ENCODE data around the gene NRSN2.

NRSN2 gene

GRCh38 chr20:363319-364078, 16.6 kb downstream of the NRSN2 start:
- DNase-seq (ENCODE audit: low read depth in 1 of 2, low spot score in 1 of 2), result peak in 1 of 2 experiments; percentile 43
- Histone ChIP-seq H3K4me3 (replicated peaks; ENCODE audit: insufficient read depth, low read length) (no peak overlapping the region), H3K27me3 (ENCODE audit: insufficient read depth, poor library complexity, severe bottlenecking) (no peaks in the 10 kb centered on the region), H3K27ac (replicated peaks) (peak overlapping the region; percentile 9; the same call in 1 of the 2 replicates)
- TF ChIP-seq, protein P1, sequence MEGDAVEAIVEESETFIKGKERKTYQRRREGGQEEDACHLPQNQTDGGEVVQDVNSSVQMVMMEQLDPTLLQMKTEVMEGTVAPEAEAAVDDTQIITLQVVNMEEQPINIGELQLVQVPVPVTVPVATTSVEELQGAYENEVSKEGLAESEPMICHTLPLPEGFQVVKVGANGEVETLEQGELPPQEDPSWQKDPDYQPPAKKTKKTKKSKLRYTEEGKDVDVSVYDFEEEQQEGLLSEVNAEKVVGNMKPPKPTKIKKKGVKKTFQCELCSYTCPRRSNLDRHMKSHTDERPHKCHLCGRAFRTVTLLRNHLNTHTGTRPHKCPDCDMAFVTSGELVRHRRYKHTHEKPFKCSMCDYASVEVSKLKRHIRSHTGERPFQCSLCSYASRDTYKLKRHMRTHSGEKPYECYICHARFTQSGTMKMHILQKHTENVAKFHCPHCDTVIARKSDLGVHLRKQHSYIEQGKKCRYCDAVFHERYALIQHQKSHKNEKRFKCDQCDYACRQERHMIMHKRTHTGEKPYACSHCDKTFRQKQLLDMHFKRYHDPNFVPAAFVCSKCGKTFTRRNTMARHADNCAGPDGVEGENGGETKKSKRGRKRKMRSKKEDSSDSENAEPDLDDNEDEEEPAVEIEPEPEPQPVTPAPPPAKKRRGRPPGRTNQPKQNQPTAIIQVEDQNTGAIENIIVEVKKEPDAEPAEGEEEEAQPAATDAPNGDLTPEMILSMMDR (IDR thresholded peaks at IDR 0.05; ENCODE audit: insufficient read depth, low read length), result no peak
- TF ChIP-seq GABPA (IDR thresholded peaks at IDR 0.05; ENCODE audit: low read depth), result no peak
- TF ChIP-seq POLR2AphosphoS5 (IDR thresholded peaks at IDR 0.05; ENCODE audit: low read depth), result no peak
- no peak for TF ChIP-seq SPI1 (IDR thresholded peaks at IDR 0.05; ENCODE audit: borderline replicate concordance, low read depth)
- TF ChIP-seq REST (IDR thresholded peaks at IDR 0.05; ENCODE audit: insufficient replicate concordance, low read depth), result no peak

DNA sequence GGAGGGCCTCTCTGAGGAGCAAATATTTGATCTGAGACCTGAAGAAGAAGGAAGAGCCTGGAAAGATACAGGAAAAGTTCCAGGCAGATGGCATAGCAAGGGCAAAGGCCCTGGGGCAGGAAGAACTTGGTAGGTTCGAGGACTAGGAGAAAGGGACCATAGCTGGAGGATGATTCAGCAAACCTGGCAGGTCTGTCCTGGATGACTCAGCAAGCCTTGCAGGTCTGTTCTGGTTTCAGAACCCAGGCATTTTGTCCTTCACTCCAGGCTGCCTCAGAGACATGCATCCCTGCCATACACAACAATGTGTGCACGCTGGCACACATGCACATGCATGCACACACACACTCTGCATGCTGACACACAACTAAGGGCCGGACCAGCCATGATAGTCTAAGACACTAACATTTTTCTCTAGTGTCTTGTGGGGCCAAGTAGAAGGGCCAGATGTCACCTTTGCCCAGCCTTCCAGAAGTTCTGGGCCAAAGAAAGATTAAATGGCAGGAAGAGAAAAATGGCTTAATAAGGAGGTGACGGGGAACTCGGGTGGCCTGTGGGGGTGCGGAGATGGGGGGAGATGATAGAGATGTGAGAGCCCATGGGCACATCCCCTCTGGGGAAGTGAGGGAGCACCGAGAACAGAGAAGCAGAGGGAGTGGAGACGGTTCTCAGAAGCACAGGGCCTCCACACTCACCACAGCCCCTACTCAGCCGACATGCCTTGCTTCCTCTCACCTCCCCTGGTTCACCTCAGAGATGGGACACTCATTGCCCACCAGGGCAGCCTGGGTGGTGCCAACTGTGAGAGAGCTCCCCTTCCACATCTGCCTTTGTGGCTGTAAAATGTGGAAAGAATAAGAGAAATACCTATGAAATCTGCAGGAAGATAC, 18.2 kb downstream of the NRSN2 start:
- H3K27ac ChIP-seq (replicated peaks), result no peak overlapping the region
- no peak for DNase-seq (ENCODE audit: low read depth in 1 of 2, low spot score in 1 of 2)
- H3K4me3 ChIP-seq (replicated peaks; ENCODE audit: insufficient read depth, low read length), result no peak overlapping the region
- H3K27me3 ChIP-seq (ENCODE audit: insufficient read depth, poor library complexity, severe bottlenecking), result no peaks in the 10 kb centered on the region
- TF ChIP-seq POLR2AphosphoS5 (IDR thresholded peaks at IDR 0.05; ENCODE audit: low read depth) (no peak), SPI1 (IDR thresholded peaks at IDR 0.05; ENCODE audit: borderline replicate concordance, low read depth) (no peak), GABPA (IDR thresholded peaks at IDR 0.05; ENCODE audit: low read depth) (no peak), REST (IDR thresholded peaks at IDR 0.05; ENCODE audit: insufficient replicate concordance, low read depth) (no peak)
- TF ChIP-seq, protein P1 (IDR thresholded peaks at IDR 0.05; ENCODE audit: insufficient read depth, low read length), result no peak

DNA sequence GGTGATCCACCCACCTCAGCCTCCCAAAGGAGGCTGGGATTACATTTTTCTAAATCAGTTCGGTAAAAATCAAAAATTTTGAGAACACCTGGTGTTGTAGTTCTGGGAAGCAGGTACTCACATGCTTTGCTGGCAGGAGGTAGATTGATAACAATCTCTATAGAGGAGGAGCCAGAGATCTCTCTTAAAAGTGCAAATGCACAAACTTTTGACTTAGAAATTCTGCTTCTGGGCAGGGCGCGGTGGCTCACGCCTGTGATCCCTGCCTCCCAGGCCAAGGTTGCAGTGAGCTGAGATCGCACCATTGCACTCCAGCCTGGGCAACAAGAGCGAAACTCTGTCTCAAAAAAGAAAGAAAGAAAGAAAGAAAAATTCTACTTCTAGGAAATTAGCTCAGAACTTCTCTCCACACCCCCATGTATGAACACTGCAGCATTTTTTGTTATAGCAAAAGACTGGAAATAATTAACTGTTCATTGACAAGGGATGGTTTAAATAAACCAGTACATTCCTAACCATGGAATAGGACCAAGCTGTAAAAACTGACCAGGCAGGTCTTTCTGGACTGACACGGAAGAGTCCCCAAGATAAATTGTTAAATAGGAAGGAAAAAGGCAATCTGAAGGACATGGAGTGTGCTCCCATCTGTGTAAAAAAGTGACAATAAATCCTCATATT, 19.3 kb downstream of the NRSN2 start:
- no peak for DNase-seq (ENCODE audit: low read depth in 1 of 2, low spot score in 1 of 2)
- TF ChIP-seq, protein P1 (IDR thresholded peaks at IDR 0.05; ENCODE audit: insufficient read depth, low read length), result no peak
- TF ChIP-seq SPI1 (IDR thresholded peaks at IDR 0.05; ENCODE audit: borderline replicate concordance, low read depth) (no peak), GABPA (IDR thresholded peaks at IDR 0.05; ENCODE audit: low read depth) (no peak), POLR2AphosphoS5 (IDR thresholded peaks at IDR 0.05; ENCODE audit: low read depth) (no peak), REST (IDR thresholded peaks at IDR 0.05; ENCODE audit: insufficient replicate concordance, low read depth) (no peak)
- no peak overlapping the region for H3K4me3 ChIP-seq (replicated peaks; ENCODE audit: insufficient read depth, low read length)
- H3K27me3 ChIP-seq (ENCODE audit: insufficient read depth, poor library complexity, severe bottlenecking), result no peaks in the 10 kb centered on the region
- no peak overlapping the region for H3K27ac ChIP-seq (replicated peaks)
